Effector memory CD8-positive, alpha-beta T cell (primary cell): ENCODE data around the gene TRIM60.
A peak's percentile ranks its signal among the peaks of the same experiment; 100 is the strongest.
"Not testable (repeated sequence)": the region's sequence is repeated elsewhere in the genome, so short reads cannot be mapped to it uniquely, and the experiment has no call there.

Source experiments
- ATAC-seq: fragments of 150-1000 bp; cut with Tn5 transposase; replicated peaks from 2 replicates; pipeline ENCODE4 v1.10.0; 2021; ENCODE audit warnings: mild to moderate bottlenecking, moderate library complexity
- DNase-seq, 3 experiments: peaks; one replicate each; pipeline ENCODE4 v3.0.0; 2021
- H3K27ac Mint-ChIP-seq, 2 donors: one replicate each; pipeline ENCODE4 v1.8.0; 2022; ENCODE audit warnings: mild to moderate bottlenecking in 2 of 2, mixed read lengths in 2 of 2, moderate library complexity in 2 of 2
- H3K27me3 Mint-ChIP-seq, 2 donors: one replicate each; pipeline ENCODE4 v1.8.0; 2022; ENCODE audit warnings: mixed read lengths in 2 of 2
- H3K36me3 Mint-ChIP-seq: one replicate; pipeline ENCODE4 v1.8.0; 2022; ENCODE audit warnings: mild to moderate bottlenecking, moderate library complexity, mixed read lengths; ENCODE audit not compliant: insufficient read depth
- H3K4me1 Mint-ChIP-seq, 2 donors: one replicate each; pipeline ENCODE4 v1.8.0; 2022; ENCODE audit warnings: low read depth in 2 of 2, mixed read lengths in 2 of 2
- H3K4me3 Mint-ChIP-seq, 2 donors: one replicate each; pipeline ENCODE4 v1.8.0; 2022; ENCODE audit warnings: mild to moderate bottlenecking in 2 of 2, mixed read lengths in 2 of 2, moderate library complexity in 2 of 2
- H3K9me3 Mint-ChIP-seq, 2 donors: one replicate each; pipeline ENCODE4 v1.8.0; 2022; ENCODE audit warnings: mixed read lengths in 2 of 2
- total RNA-seq, 9 experiments: gene quantifications; one replicate each; lab custom pipeline; 2026; lab: John Stamatoyannopoulos, UW

TRIM60 gene
- total RNA-seq, result 0 to 0.06 (median 0) reads per million in 9 experiments

GRCh38 chr4:165031436-165032211 lies at the start of gene TRIM60:
TRIM60 (plus strand) TSS chr4:165031999; CDS start chr4:165040073, 8,074 bp downstream.
- Mint-ChIP-seq H3K4me3 (no peak within 1 kb of the TSS), H3K9me3 (no peaks in the 10 kb centered on the region), H3K4me1 (no peaks in the 10 kb centered on the region), H3K27me3 (peaks cover 8 to 16% of the 10 kb centered on the region in 2 donors), H3K36me3 (no peaks in the 10 kb centered on the region), H3K27ac (no peak within 1 kb of the TSS)
- ATAC-seq (no peak), DNase-seq (no peak)

- H3K4me1 Mint-ChIP-seq, result no peaks in the 10 kb centered on the region
- ATAC-seq, result no peak
Measured at GRCh38 chr4:164989471-164989870, 42.3 kb upstream of the TRIM60 start.

GRCh38 chr4:164990786-164991185 lies 41.0 kb upstream of the TRIM60 start:
- not testable (repeated sequence) for H3K36me3 Mint-ChIP-seq, H3K9me3 Mint-ChIP-seq, H3K27me3 Mint-ChIP-seq, DNase-seq, H3K27ac Mint-ChIP-seq, ATAC-seq, H3K4me3 Mint-ChIP-seq, H3K4me1 Mint-ChIP-seq

More at GRCh38 chr4:164989471-164989870, 42.3 kb upstream of the TRIM60 start:
- H3K27ac Mint-ChIP-seq, result no peak overlapping the region
- DNase-seq, result no peak
- no peaks in the 10 kb centered on the region for H3K36me3 Mint-ChIP-seq
- H3K9me3 Mint-ChIP-seq, result peaks cover 0 to 2% of the 10 kb centered on the region in 2 donors
- H3K27me3 Mint-ChIP-seq, result peaks cover 0 to 7% of the 10 kb centered on the region in 2 donors
- no peak overlapping the region for H3K4me3 Mint-ChIP-seq

GRCh38 chr4:164996123-164996522 lies 35.7 kb upstream of the TRIM60 start:
- not testable (repeated sequence) for H3K4me1 Mint-ChIP-seq, DNase-seq, H3K36me3 Mint-ChIP-seq, H3K27ac Mint-ChIP-seq, ATAC-seq, H3K9me3 Mint-ChIP-seq, H3K4me3 Mint-ChIP-seq
- H3K27me3 Mint-ChIP-seq, result peaks cover 34 to 37% of the 10 kb centered on the region in 2 donors

- ATAC-seq, result no peak
- Mint-ChIP-seq H3K27me3 (peaks cover 29 to 37% of the 10 kb centered on the region in 2 donors), H3K9me3 (no peaks in the 10 kb centered on the region), H3K4me1 (no peaks in the 10 kb centered on the region), H3K27ac (no peak overlapping the region), H3K4me3 (no peak overlapping the region), H3K36me3 (no peaks in the 10 kb centered on the region)
- DNase-seq, result no peak
Measured at GRCh38 chr4:164997324-164997723, 34.5 kb upstream of the TRIM60 start.

GRCh38 chr4:164997941-164998340 lies 33.9 kb upstream of the TRIM60 start:
- ATAC-seq (no peak), DNase-seq (no peak)
- no peak overlapping the region for H3K27ac Mint-ChIP-seq
- no peak overlapping the region for H3K4me3 Mint-ChIP-seq
- no peaks in the 10 kb centered on the region for H3K9me3 Mint-ChIP-seq
- H3K4me1 Mint-ChIP-seq, result no peaks in the 10 kb centered on the region
- H3K27me3 Mint-ChIP-seq, result peaks cover 29 to 37% of the 10 kb centered on the region in 2 donors
- H3K36me3 Mint-ChIP-seq, result no peaks in the 10 kb centered on the region

GRCh38 chr4:164998526-164999080 lies 33.2 kb upstream of the TRIM60 start:
- not testable (repeated sequence) for H3K27ac Mint-ChIP-seq, H3K4me1 Mint-ChIP-seq, DNase-seq, ATAC-seq, H3K4me3 Mint-ChIP-seq, H3K9me3 Mint-ChIP-seq, H3K36me3 Mint-ChIP-seq
- peaks cover 29 to 37% of the 10 kb centered on the region in 2 donors for H3K27me3 Mint-ChIP-seq

- peaks cover 25 to 43% of the 10 kb centered on the region in 2 donors for H3K27me3 Mint-ChIP-seq
- not testable (repeated sequence) for ATAC-seq, H3K27ac Mint-ChIP-seq, H3K9me3 Mint-ChIP-seq, DNase-seq, H3K36me3 Mint-ChIP-seq, H3K4me3 Mint-ChIP-seq, H3K4me1 Mint-ChIP-seq
Measured at GRCh38 chr4:165001957-165002356, 29.8 kb upstream of the TRIM60 start.

- no peak for ATAC-seq
Measured at GRCh38 chr4:165005352-165005925, 26.4 kb upstream of the TRIM60 start.

GRCh38 chr4:165006456-165006855 lies 25.3 kb upstream of the TRIM60 start:
- Mint-ChIP-seq H3K4me3 (no peak overlapping the region), H3K27ac (no peak overlapping the region), H3K36me3 (no peaks in the 10 kb centered on the region), H3K9me3 (no peaks in the 10 kb centered on the region), H3K4me1 (peaks cover 0 to 2% of the 10 kb centered on the region in 2 donors), H3K27me3 (peaks cover 19 to 59% of the 10 kb centered on the region in 2 donors)
- DNase-seq (no peak), ATAC-seq (no peak)

More at GRCh38 chr4:165005352-165005925, 26.4 kb upstream of the TRIM60 start:
- H3K27me3 Mint-ChIP-seq, result peaks cover 11 to 49% of the 10 kb centered on the region in 2 donors
- no peak overlapping the region for H3K4me3 Mint-ChIP-seq
- no peak overlapping the region for H3K27ac Mint-ChIP-seq
- no peaks in the 10 kb centered on the region for H3K36me3 Mint-ChIP-seq
- H3K9me3 Mint-ChIP-seq, result no peaks in the 10 kb centered on the region
- no peak for DNase-seq
- H3K4me1 Mint-ChIP-seq, result peaks cover 0 to 2% of the 10 kb centered on the region in 2 donors

- Mint-ChIP-seq H3K9me3 (no peaks in the 10 kb centered on the region), H3K4me3 (no peak overlapping the region), H3K36me3 (no peaks in the 10 kb centered on the region), H3K27me3 (peaks cover 20 to 61% of the 10 kb centered on the region in 2 donors), H3K27ac (no peak overlapping the region), H3K4me1 (peaks cover 0 to 2% of the 10 kb centered on the region in 2 donors)
- no peak for DNase-seq
- no peak for ATAC-seq
Measured at GRCh38 chr4:165006886-165007285, 24.9 kb upstream of the TRIM60 start.

- Mint-ChIP-seq H3K4me1 (peaks cover 0 to 2% of the 10 kb centered on the region in 2 donors), H3K4me3 (no peak overlapping the region), H3K27ac (no peak overlapping the region), H3K9me3 (no peaks in the 10 kb centered on the region), H3K36me3 (no peaks in the 10 kb centered on the region), H3K27me3 (peaks cover 27 to 69% of the 10 kb centered on the region in 2 donors)
- DNase-seq (no peak), ATAC-seq (peak; percentile 19)
Measured at GRCh38 chr4:165009493-165010227, 22.1 kb upstream of the TRIM60 start.

GRCh38 chr4:165010487-165010886 lies 21.3 kb upstream of the TRIM60 start:
- no peak overlapping the region for H3K4me3 Mint-ChIP-seq
- H3K9me3 Mint-ChIP-seq, result no peaks in the 10 kb centered on the region
- H3K27ac Mint-ChIP-seq, result no peak overlapping the region
- no peaks in the 10 kb centered on the region for H3K36me3 Mint-ChIP-seq
- no peak for ATAC-seq
- H3K27me3 Mint-ChIP-seq, result peaks cover 27 to 60% of the 10 kb centered on the region in 2 donors
- H3K4me1 Mint-ChIP-seq, result peaks cover 0 to 2% of the 10 kb centered on the region in 2 donors
- no peak for DNase-seq
